HEK293 (cell line): ENCODE results near the gene ASCL5.

Source experiments
- CTCF ChIA-PET: fragments of 350-600 bp; formaldehyde crosslinking; extraction: SDS; loops from one replicate; lab custom pipeline; 2021; ENCODE audit warnings: antibody characterized with exemption; lab: Yijun Ruan, JAX
- POLR2A ChIA-PET: fragments of 300-600 bp; formaldehyde crosslinking; extraction: SDS; loops from one replicate; lab custom pipeline; 2020; ENCODE audit warnings: antibody characterized with exemption, inconsistent platforms; lab: Yijun Ruan, JAX
- H3K27ac ChIP-seq: fragments of 200-500 bp; sonication (Bioruptor generic); 2 replicates; pipeline ENCODE4 v1.5.1; 2014; ENCODE audit warnings: low read depth, low read length, control low read depth, inconsistent platforms; ENCODE audit errors: extremely low read depth
- H3K36me3 ChIP-seq, 2 experiments: fragments of 200-500 bp in 1 of 2; sonication (Bioruptor generic) in 1 of 2; 1 replicate in 1 of 2; 2 replicates in 1 of 2; pipeline ENCODE4 v1.5.1; 2014 to 2017; ENCODE audit warnings: inconsistent platforms in 2 of 2, low read length in 2 of 2; ENCODE audit not compliant: control insufficient read depth in 2 of 2, insufficient read depth in 1 of 2
- H3K4me1 ChIP-seq: fragments of 200-500 bp; sonication (Bioruptor generic); 2 replicates; pipeline ENCODE4 v1.5.1; 2014; ENCODE audit warnings: mild to moderate bottlenecking, low read length, inconsistent platforms; ENCODE audit not compliant: control insufficient read depth, insufficient read depth
- H3K4me3 ChIP-seq: 2 replicates; pipeline ENCODE4 v1.5.1; 2011; ENCODE audit warnings: low read depth, mild to moderate bottlenecking, control low read depth, low read length, moderate library complexity
- H3K9me3 ChIP-seq: fragments of 200-500 bp; sonication (Bioruptor generic); 2 replicates; pipeline ENCODE4 v1.5.1; 2014; ENCODE audit warnings: low read depth, low read length, inconsistent platforms; ENCODE audit not compliant: control insufficient read depth, insufficient read depth
- BCL11A ChIP-seq: fragments of 450-650 bp; formaldehyde crosslinking; IDR thresholded peaks from 2 replicates; pipeline ENCODE4 v1.5.1; 2016; ENCODE audit warnings: low read depth, missing biosample characterization, missing genetic modification characterization
- KLF1 ChIP-seq: fragments of 450-650 bp; formaldehyde crosslinking; IDR thresholded peaks from 2 replicates; pipeline ENCODE4 v1.5.1; 2016; ENCODE audit warnings: missing biosample characterization, missing genetic modification characterization
- PRDM4 ChIP-seq: fragments of 450-650 bp; formaldehyde crosslinking; IDR thresholded peaks from 2 replicates; pipeline ENCODE4 v1.5.1; 2017; ENCODE audit warnings: missing biosample characterization, missing genetic modification characterization
- ZBTB44 ChIP-seq: fragments of 450-650 bp; IDR thresholded peaks from 2 replicates; pipeline ENCODE4 v1.5.1; 2018; ENCODE audit warnings: missing biosample characterization, mild to moderate bottlenecking, missing genetic modification characterization
- ZFHX2 ChIP-seq: fragments of 450-650 bp; formaldehyde crosslinking; conservative IDR thresholded peaks from 2 replicates; pipeline ENCODE4 v1.5.1; 2016; ENCODE audit warnings: missing biosample characterization, missing genetic modification characterization
- ZFP69B ChIP-seq: fragments of 450-650 bp; formaldehyde crosslinking; IDR thresholded peaks from 2 replicates; pipeline ENCODE4 v1.5.1; 2016; ENCODE audit warnings: missing biosample characterization, missing genetic modification characterization
- ZNF148 ChIP-seq: fragments of 450-650 bp; formaldehyde crosslinking; IDR thresholded peaks from 2 replicates; pipeline ENCODE4 v1.5.0; 2017; ENCODE audit warnings: missing biosample characterization, missing genetic modification characterization, borderline replicate concordance
- ZNF214 ChIP-seq: fragments of 450-650 bp; formaldehyde crosslinking; IDR thresholded peaks from 2 replicates; pipeline ENCODE4 v1.5.1; 2017; ENCODE audit warnings: missing biosample characterization, mild to moderate bottlenecking, missing genetic modification characterization, borderline replicate concordance
- ZNF223 ChIP-seq: fragments of 450-650 bp; formaldehyde crosslinking; IDR thresholded peaks from 2 replicates; pipeline ENCODE4 v1.5.1; 2016; ENCODE audit warnings: missing biosample characterization, missing genetic modification characterization
- ZNF280C ChIP-seq: fragments of 450-650 bp; formaldehyde crosslinking; IDR thresholded peaks from 2 replicates; pipeline ENCODE4 v1.5.1; 2016; ENCODE audit warnings: missing biosample characterization, missing genetic modification characterization
- ZNF324 ChIP-seq: fragments of 450-650 bp; formaldehyde crosslinking; IDR thresholded peaks from 2 replicates; pipeline ENCODE4 v1.5.1; 2016; ENCODE audit warnings: missing biosample characterization, missing genetic modification characterization
- ZNF571 ChIP-seq: fragments of 450-650 bp; formaldehyde crosslinking; IDR thresholded peaks from 2 replicates; pipeline ENCODE4 v1.5.0; 2017; ENCODE audit warnings: missing biosample characterization, missing genetic modification characterization
- ZNF76 ChIP-seq: fragments of 450-650 bp; formaldehyde crosslinking; IDR thresholded peaks from 2 replicates; pipeline ENCODE4; 2016; ENCODE audit warnings: low read depth, missing biosample characterization, missing genetic modification characterization, borderline replicate concordance
- ZNF785 ChIP-seq: fragments of 450-650 bp; formaldehyde crosslinking; IDR thresholded peaks from 2 replicates; pipeline ENCODE4 v1.5.1; 2016; ENCODE audit warnings: missing biosample characterization, missing genetic modification characterization
- ZSCAN30 ChIP-seq: fragments of 450-650 bp; IDR thresholded peaks from 2 replicates; pipeline ENCODE4 v1.5.1; 2018; ENCODE audit warnings: missing biosample characterization, mild to moderate bottlenecking, missing genetic modification characterization, moderate library complexity
- ZXDB ChIP-seq: fragments of 450-650 bp; formaldehyde crosslinking; IDR thresholded peaks from 2 replicates; pipeline ENCODE4 v1.5.1; 2016; ENCODE audit warnings: missing biosample characterization, missing genetic modification characterization

The ASCL5 gene

GRCh38 chr1:201088901-201089525 is 38.0 kb downstream of the ASCL5 start:
- POLR2A ChIA-PET, result no interaction called here
- TF ChIP-seq ZNF214 (tag by site-specific recombination) (no peak), ZNF785 (tag by site-specific recombination) (no peak), ZXDB (tag by site-specific recombination) (no peak), ZFP69B (tag by site-specific recombination) (no peak), BCL11A (no peak), ZNF571 (no peak), ZNF148 (tag by site-specific recombination) (no peak), ZNF223 (tag by site-specific recombination) (no peak), KLF1 (tag by site-specific recombination) (no peak), ZSCAN30 (tag by site-specific recombination) (no peak), ZNF280C (no peak), ZNF324 (tag by site-specific recombination) (no peak), ZBTB44 (no peak), ZNF76 (tag by site-specific recombination) (no peak), PRDM4 (tag by site-specific recombination) (no peak)
- H3K27ac ChIP-seq, result no peak overlapping the region
- no peak overlapping the region for H3K4me3 ChIP-seq
- CTCF ChIA-PET, result interaction anchor here (1.4 kb wide), 1 partner anchor 31 kb away, joined by 5 read pairs; no protein-coding TSS in a partner anchor
- H3K36me3 ChIP-seq, result no peaks in the 10 kb centered on the region
- no peaks in the 10 kb centered on the region for H3K9me3 ChIP-seq
- H3K4me1 ChIP-seq, result no peaks in the 10 kb centered on the region

- Histone ChIP-seq H3K4me3 (no peak overlapping the region), H3K4me1 (no peaks in the 10 kb centered on the region)
- POLR2A ChIA-PET, result no interaction called here
- TF ChIP-seq ZFHX2 (0 out of 2 replicates have a peak, but pooled peaks have one; percentile 22), ZNF76 (tag by site-specific recombination) (no peak)
- TF ChIP-seq, all 188 proteins: peak for 1
- H3K9me3 ChIP-seq, result no peaks in the 10 kb centered on the region
- no peak overlapping the region for H3K27ac ChIP-seq
- H3K36me3 ChIP-seq, result no peaks in the 10 kb centered on the region
- CTCF ChIA-PET, result interaction anchor here (0.6 to 1.4 kb wide), 2 partner anchors 31 to 144 kb away, joined by 3 to 5 read pairs; no protein-coding TSS in a partner anchor
Measured at GRCh38 chr1:201088395-201088794, 38.6 kb downstream of the ASCL5 start.
